ENCODE results near the gene ZBTB18.

The ZBTB18 gene

GRCh38 chr1:244062156-244062725 lies 11.2 kb downstream of the ZBTB18 start:
- DNase-seq (ENCODE audit: low read depth): no peak

GRCh38 chr1:244063498-244063897 lies 12.4 kb downstream of the ZBTB18 start:
- no peak for DNase-seq (ENCODE audit: low read depth)

GRCh38 chr1:244064621-244065020 lies 13.5 kb downstream of the ZBTB18 start:
- no peak for DNase-seq (ENCODE audit: low read depth)

- DNase-seq (ENCODE audit: low read depth): no peak
Observed at GRCh38 chr1:244065063-244065793, 14.1 kb downstream of the ZBTB18 start.

- DNase-seq (ENCODE audit: low read depth): no peak
Observed at GRCh38 chr1:244065960-244066388, 14.9 kb downstream of the ZBTB18 start.

- DNase-seq (ENCODE audit: low read depth): no peak
Observed at GRCh38 chr1:244066954-244067716, 16.1 kb downstream of the ZBTB18 start.

- DNase-seq (ENCODE audit: low read depth): no peak
Observed at GRCh38 chr1:244067893-244068292, 16.8 kb downstream of the ZBTB18 start.

- no peak for DNase-seq (ENCODE audit: low read depth)
Observed at GRCh38 chr1:244068567-244068966, 17.5 kb downstream of the ZBTB18 start.

- no peak for DNase-seq (ENCODE audit: low read depth)
Observed at GRCh38 chr1:244069326-244069898, 18.3 kb downstream of the ZBTB18 start.

GRCh38 chr1:244074559-244075171 lies 23.6 kb downstream of the ZBTB18 start:
- no peak for DNase-seq (ENCODE audit: low read depth)

- no peak for DNase-seq (ENCODE audit: low read depth)
Observed at GRCh38 chr1:244075247-244075722, 24.2 kb downstream of the ZBTB18 start.

GRCh38 chr1:244076740-244077139 lies 25.7 kb downstream of the ZBTB18 start:
- no peak for DNase-seq (ENCODE audit: low read depth)

- DNase-seq (ENCODE audit: low read depth): no peak
Observed at GRCh38 chr1:244077473-244078220, 26.6 kb downstream of the ZBTB18 start.

- DNase-seq (ENCODE audit: low read depth): no peak
Observed at GRCh38 chr1:244080343-244080929, 29.4 kb downstream of the ZBTB18 start.

GRCh38 chr1:244082969-244083368 lies 31.9 kb downstream of the ZBTB18 start:
- DNase-seq (ENCODE audit: low read depth): no peak

GRCh38 chr1:244083383-244083943 lies 32.4 kb downstream of the ZBTB18 start:
- no peak for DNase-seq (ENCODE audit: low read depth)

GRCh38 chr1:244084763-244085162 lies 33.7 kb downstream of the ZBTB18 start:
- no peak for DNase-seq (ENCODE audit: low read depth)

GRCh38 chr1:244085891-244086290 lies 34.8 kb downstream of the ZBTB18 start:
- no peak for DNase-seq (ENCODE audit: low read depth)

GRCh38 chr1:244087021-244087560 lies 36.0 kb downstream of the ZBTB18 start:
- no peak for DNase-seq (ENCODE audit: low read depth)

- no peak for DNase-seq (ENCODE audit: low read depth)
Observed at GRCh38 chr1:244087611-244088010, 36.5 kb downstream of the ZBTB18 start.
